AG04450 (cell line): ENCODE results near the gene RAF1. TPM values are rescaled to one million over a fixed set of nuclear protein-coding genes. Genes with fewer than 3 reads are reported as not detected.

Experiments used
- CTCF ChIA-PET: fragments of 300-600, 350-600 bp; formaldehyde crosslinking; extraction: SDS; loops from one replicate; lab custom pipeline; 2022; ENCODE audit warnings: antibody characterized with exemption, inconsistent platforms; lab: Charles Lee
- POLR2A ChIA-PET: fragments of 350-600 bp; formaldehyde crosslinking; extraction: SDS; loops from one replicate; lab custom pipeline; 2021; ENCODE audit warnings: antibody characterized with exemption, inconsistent platforms; lab: Yijun Ruan, JAX
- DNase-seq: peaks from one replicate; pipeline ENCODE4 v3.0.0-alpha.2; 2011; ENCODE audit warnings: low read depth, low spot score
- H3K27ac ChIP-seq: one replicate; pipeline ENCODE4 v1.5.1; 2012; ENCODE audit warnings: low read depth, low read length, control low read depth
- H3K27me3 ChIP-seq: one replicate; pipeline ENCODE4 v1.6.0; 2012; ENCODE audit warnings: low read length; ENCODE audit not compliant: control insufficient read depth, insufficient read depth
- H3K4me3 ChIP-seq: 2 replicates; pipeline ENCODE4 v1.5.1; 2011; ENCODE audit warnings: mild to moderate bottlenecking, low read depth, low read length, control low read depth
- H3K9me3 ChIP-seq: 2 replicates; pipeline ENCODE4 v1.5.1; 2012; ENCODE audit warnings: low read length; ENCODE audit not compliant: control insufficient read depth, insufficient read depth
- CTCF ChIP-seq: IDR thresholded peaks from 2 replicates; pipeline ENCODE4 v1.5.1; 2011; ENCODE audit warnings: low read depth, low read length, control low read depth, inconsistent platforms
- polyA plus RNA-seq: library from polyadenylated mRNA; depleted of rRNA; stranded (reverse); fragments of >200 nt; gene quantifications from 2 replicates; pipeline ENCODE4 v1.2.3, GENCODE V29; 2011

The RAF1 gene
- polyA plus RNA-seq, 1 experiment = 140 TPM

GRCh38 chr3:12687948-12688347 lies 24.0 kb upstream of the RAF1 start:
- H3K27me3 ChIP-seq = no peaks in the 10 kb centered on the region
- no peak overlapping the region for H3K4me3 ChIP-seq
- ChIA-PET POLR2A (interaction anchor here (0.5 kb wide), 1 partner anchor 11 kb away, joined by 3 read pairs; no protein-coding TSS in a partner anchor), CTCF (no interaction called here)
- TF ChIP-seq CTCF = no peak
- H3K27ac ChIP-seq = no peak overlapping the region
- no peak for DNase-seq
- no peaks in the 10 kb centered on the region for H3K9me3 ChIP-seq

GRCh38 chr3:12686096-12686495 lies 22.2 kb upstream of the RAF1 start:
- ChIA-PET POLR2A (no interaction called here), CTCF (interaction anchor here (0.7 kb wide), 1 partner anchor 34 kb away, joined by 9 read pairs; no protein-coding TSS in a partner anchor)
- Histone ChIP-seq H3K9me3 (no peaks in the 10 kb centered on the region), H3K27ac (no peak overlapping the region), H3K4me3 (no peak overlapping the region), H3K27me3 (no peaks in the 10 kb centered on the region)
- TF ChIP-seq CTCF = no peak
- DNase-seq = no peak

DNA sequence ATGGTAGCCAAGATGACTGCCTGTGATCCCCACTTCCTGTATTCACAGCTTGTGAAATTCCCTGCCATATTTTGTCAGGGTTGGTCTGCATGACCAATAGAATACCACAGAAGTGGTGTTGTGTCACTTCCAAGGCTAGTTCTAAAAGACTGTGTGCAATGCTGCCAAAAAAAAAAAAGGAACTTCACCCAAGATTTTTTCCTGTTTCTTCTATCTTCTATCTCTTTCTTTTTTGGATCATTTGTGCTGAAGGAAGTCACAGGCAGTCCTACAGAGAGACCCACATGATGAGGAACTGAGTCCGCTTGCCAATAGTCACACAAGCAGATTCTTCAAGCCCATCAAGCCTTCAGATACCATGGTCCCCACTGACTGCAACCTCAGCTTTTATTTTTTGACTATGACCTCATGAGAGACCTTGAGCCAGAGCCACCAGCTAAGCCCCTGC lies 18.1 kb upstream of the RAF1 start:
- TF ChIP-seq CTCF = no peak
- CTCF ChIA-PET = interaction anchor here (0.7 to 1.1 kb wide), 2 partner anchors 24 kb away, joined by 3 to 5 read pairs; no protein-coding TSS in a partner anchor
- Histone ChIP-seq H3K27me3 (no peaks in the 10 kb centered on the region), H3K4me3 (no peak overlapping the region), H3K9me3 (no peaks in the 10 kb centered on the region), H3K27ac (no peak overlapping the region)
- no peak for DNase-seq
- POLR2A ChIA-PET = no interaction called here

- POLR2A ChIA-PET = no interaction called here
- Histone ChIP-seq H3K4me3 (no peak overlapping the region), H3K27me3 (no peaks in the 10 kb centered on the region), H3K9me3 (no peaks in the 10 kb centered on the region), H3K27ac (no peak overlapping the region)
- DNase-seq = no peak
- no peak for TF ChIP-seq CTCF
- CTCF ChIA-PET = interaction anchor here (0.7 to 1.8 kb wide), 4 partner anchors 24 to 165 kb away, joined by 3 to 8 read pairs (median 4); partner anchors contain the start of gene RPL32
Measured at GRCh38 chr3:12681089-12681942, 17.4 kb upstream of the RAF1 start.

DNA sequence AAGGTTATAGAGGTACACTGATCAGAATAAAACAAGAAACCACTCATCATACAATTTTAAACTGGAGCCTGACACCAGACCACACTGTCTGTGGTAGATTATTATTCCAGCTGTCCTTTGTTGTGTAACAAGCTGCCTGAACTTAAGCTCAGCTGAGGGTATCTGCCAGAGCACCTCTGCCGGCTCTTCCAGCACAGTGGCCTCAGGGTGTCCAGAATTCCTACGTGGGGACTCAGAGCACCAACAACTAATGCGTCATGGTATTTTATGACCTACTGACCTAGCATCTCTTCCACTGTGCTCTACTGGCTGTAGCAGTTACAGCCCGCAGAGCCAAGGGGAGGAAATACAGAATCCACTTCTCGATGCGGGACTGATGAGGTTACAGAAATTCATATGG lies 15.6 kb upstream of the RAF1 start:
- Histone ChIP-seq H3K9me3 (no peaks in the 10 kb centered on the region; the same call in 1 of the 2 replicates), H3K4me3 (no peak overlapping the region), H3K27ac (no peak overlapping the region), H3K27me3 (no peaks in the 10 kb centered on the region)
- TF ChIP-seq CTCF = no peak
- DNase-seq = peak; percentile 62
- CTCF ChIA-PET = interaction anchor here (1.4 to 1.8 kb wide), 2 partner anchors 27 to 40 kb away, joined by 3 to 8 read pairs; no protein-coding TSS in a partner anchor
- POLR2A ChIA-PET = interaction anchor here (0.9 to 1.8 kb wide), 2 partner anchors 15 to 20 kb away, joined by 4 to 5 read pairs; partner anchors contain the start of gene RAF1
